GF-D8 (cell line): Measurements from ENCODE around the gene SEMA4C.

ENCODE experiments used
- DNase-seq: peaks from one replicate; lab custom pipeline; 2025; lab: John Stamatoyannopoulos, UW

Gene SEMA4C

DNA sequence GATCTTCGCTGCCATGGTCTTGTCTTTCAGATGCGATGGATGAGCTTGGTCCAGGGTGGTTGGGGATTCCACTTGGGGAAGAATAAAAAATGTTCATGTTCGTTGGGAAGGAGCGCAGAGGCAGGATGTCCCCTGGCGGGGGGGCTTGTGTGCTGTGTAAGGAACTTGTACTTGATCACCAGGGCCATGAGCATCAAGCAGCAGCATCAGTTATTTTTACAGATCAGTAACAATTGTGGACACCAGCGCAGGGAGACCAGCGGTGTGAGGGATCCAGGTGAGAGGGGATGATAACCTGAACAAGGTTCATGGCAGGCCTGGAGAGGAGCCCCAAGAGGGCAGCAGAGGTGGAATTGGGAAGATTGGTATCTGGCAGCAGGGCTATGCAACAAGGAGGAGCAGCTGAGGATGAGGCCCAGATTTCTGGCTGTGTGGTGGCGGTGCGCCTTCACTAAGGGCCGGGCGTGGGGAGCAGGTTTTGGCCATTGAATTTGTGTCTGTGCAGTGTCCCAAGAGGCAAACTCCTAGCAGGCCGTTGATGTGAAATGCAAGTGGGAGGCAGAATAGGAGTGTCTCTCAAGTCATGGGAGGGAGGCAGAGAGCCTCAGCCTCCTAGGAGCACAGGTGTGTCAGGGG, 49.9 kb downstream of the SEMA4C start:
- DNase-seq = no peak

- DNase-seq = no peak
These were observed 50.6 kb downstream of the SEMA4C start for GRCh38 chr2:96819128-96819875.

DNA sequence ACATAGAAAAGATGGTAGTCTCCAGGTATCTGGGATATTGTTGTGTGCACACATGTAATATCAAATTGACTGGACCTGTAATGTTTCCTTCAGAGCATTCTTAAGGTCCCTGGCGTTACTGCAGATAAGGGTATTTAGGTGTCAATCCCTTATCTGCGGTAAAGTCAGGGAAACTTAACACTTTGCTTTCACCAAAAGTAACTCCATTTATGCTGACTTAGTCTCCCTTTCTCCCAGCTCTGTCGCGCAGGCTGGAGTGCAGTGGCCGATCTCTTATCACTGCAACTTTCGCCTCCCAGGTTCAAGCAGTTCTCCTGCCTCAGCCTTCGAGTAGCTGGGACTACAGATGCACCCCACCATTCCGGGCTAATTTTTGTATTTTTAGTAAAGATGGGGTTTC, 52.0 kb downstream of the SEMA4C start:
- no peak for DNase-seq

GRCh38 chr2:96816836-96817702, 52.8 kb downstream of the SEMA4C start:
- DNase-seq = no peak

GRCh38 chr2:96816127-96816835, 53.6 kb downstream of the SEMA4C start, which contains the start of gene CNNM3:
TSS of gene CNNM3 (plus strand) at chr2:96816268. CDS start at chr2:96816278, 10 bp downstream.
- peak; percentile 68 for DNase-seq

DNA sequence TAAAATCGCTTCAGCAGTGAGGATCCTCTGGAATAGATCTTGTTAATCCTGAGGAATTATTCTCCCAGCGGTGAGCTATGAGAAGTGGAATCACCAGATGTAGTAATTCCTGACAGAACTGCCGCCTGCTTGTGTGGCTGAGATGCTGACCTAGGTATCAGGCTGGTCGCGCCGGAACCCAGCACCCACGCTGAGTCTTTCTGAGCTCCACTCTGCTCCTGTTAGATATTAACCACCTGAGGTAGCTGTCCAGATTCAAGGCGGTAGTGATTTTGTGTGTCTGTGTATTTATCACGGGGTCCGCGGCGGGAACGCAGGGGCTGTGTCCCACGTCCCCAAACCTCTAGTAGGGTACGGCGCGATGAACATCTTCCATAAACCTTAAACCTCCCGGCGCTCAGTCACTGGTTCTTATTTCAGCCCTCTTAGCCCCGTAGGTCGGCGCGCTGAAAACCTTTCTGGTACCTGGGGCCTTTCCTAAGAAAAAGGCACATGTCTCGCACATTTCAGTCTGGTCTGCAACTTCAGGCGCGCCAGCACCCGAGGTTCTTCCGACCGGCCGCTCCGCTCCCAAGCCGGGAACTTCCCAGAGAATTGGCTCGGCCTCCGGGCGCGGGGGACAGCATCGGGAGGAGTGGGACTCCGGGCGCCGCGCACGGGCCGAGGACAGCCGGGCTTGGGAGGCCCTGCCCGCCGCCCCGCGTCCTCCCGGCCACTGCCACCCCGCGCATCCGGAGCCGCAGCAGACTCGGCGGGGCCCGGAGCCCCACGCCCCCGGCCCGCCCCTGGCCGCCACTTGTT, 54.4 kb downstream of the SEMA4C start:
- no peak for DNase-seq

DNA sequence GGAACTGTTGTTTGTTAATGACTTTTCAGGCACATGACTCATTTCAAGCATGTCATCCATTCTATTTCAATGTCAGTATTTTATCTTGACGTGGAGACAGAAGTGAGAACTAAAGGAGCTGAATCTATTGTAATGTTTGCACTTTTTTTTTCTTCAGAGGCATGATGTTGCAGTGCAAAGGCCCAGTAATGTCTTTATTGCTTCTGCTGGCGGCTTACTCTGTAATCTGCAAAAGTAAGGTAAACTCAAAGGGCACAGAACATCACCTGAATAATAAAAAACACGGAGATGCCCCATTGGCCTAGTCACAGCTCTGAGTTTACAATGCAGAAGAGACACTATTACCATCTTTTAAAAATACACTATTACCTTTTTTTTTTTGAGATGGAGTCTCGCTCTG, 56.2 kb downstream of the SEMA4C start:
- DNase-seq = no peak

DNA sequence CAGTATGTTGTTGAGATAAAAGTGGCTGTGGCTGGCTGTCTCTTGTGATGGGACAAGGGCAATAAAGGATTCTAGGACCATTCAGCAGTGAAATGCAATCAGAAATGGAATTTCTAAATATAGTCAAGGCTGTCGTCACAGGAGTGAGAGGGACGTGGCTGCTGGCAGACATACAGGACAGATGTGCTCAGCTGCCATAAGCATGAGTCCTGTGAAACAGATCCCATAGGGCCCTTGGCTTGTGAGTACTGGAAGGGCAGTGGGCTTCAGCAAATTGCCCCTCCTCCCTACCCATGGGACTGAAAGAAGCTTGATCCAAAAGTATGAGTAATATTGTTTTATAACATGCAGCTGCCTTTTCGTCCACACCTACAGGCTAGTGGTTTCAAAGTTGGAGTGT, 58.0 kb downstream of the SEMA4C start:
- DNase-seq = no peak

GRCh38 chr2:96810783-96811192, 59.1 kb downstream of the SEMA4C start:
- DNase-seq = no peak

- no peak for DNase-seq
These were observed 59.7 kb downstream of the SEMA4C start for GRCh38 chr2:96809951-96810782.
